HCT116 (cell line): ENCODE data around the gene BTBD9. TPM values are rescaled to one million over a fixed set of nuclear protein-coding genes. Genes with fewer than 3 reads are reported as not detected.

ENCODE experiments used
- ATAC-seq: fragments of 200-7000 bp; cut with Tn5 transposase; 2 replicates; pipeline ENCODE4 v1.9.1; 2020; ENCODE audit warnings: mild to moderate bottlenecking, moderate library complexity
- BruUV-seq: library from RNA; stranded (reverse); fragments of 400-500 nt; replicated peaks from 2 replicates; lab custom pipeline; 2021; lab: Mats Ljungman, UMichigan
- CTCF ChIA-PET: fragments of 300-600 bp; sonication (Branson Sonifier 250); formaldehyde crosslinking; loops from one replicate; lab custom pipeline; 2021; ENCODE audit warnings: antibody characterized with exemption; lab: Charles Lee
- POLR2A ChIA-PET: fragments of 300-600, 350-600 bp; sonication (Branson Sonifier 250); formaldehyde crosslinking; loops from one replicate; lab custom pipeline; 2021; ENCODE audit warnings: antibody characterized with exemption; lab: Charles Lee
- RAD21 ChIA-PET, 2 experiments: fragments of 300-600 bp; sonication (Branson Sonifier 250); formaldehyde crosslinking; loops; one replicate each; lab custom pipeline; 2023; ENCODE audit warnings: low total read pairs in 2 of 2; ENCODE audit not compliant: uncharacterized antibody in 2 of 2, unreplicated experiment in 2 of 2, low non-redundant PET in 1 of 2; lab: Charles Lee
- DNase-seq: peaks from one replicate; pipeline ENCODE4 v3.0.0-alpha.2; 2010; ENCODE audit warnings: low read depth, low spot score
- H2AFZ ChIP-seq: fragments of 200-600 bp; shearing (Covaris generic), sonication (generic); 2 replicates; pipeline ENCODE4 v1.6.1; 2017; ENCODE audit warnings: low read depth, mixed run types, mixed read lengths, antibody characterized with exemption, low read length; ENCODE audit not compliant: poor library complexity, severe bottlenecking
- H3K27ac ChIP-seq: 2 replicates; pipeline ENCODE4 v1.5.1; 2012; ENCODE audit warnings: low read depth, low read length
- H3K27me3 ChIP-seq: fragments of 200-600 bp; sonication (generic); 2 replicates; pipeline ENCODE4 v1.6.1; 2016; ENCODE audit warnings: mixed run types, low read length, mixed read lengths; ENCODE audit not compliant: insufficient read depth
- H3K36me3 ChIP-seq, 2 experiments: fragments of 200-500 bp in 1 of 2; fragments of 200-600 bp in 1 of 2; sonication (Bioruptor generic) in 1 of 2; sonication (generic) in 1 of 2; 2 replicates each; pipeline versions ENCODE4 v1.5.1 to v1.6.1; 2014 to 2016; ENCODE audit warnings: low read length in 2 of 2, inconsistent platforms in 1 of 2, mixed read lengths in 1 of 2, mixed run types in 1 of 2; ENCODE audit not compliant: insufficient read depth in 2 of 2, control insufficient read depth in 1 of 2
- H3K4me1 ChIP-seq, 2 experiments: fragments of 200-600 bp in 1 of 2; sonication (generic) in 1 of 2; 2 replicates each; pipeline versions ENCODE4 v1.5.1 to v1.6.1; 2012 to 2017; ENCODE audit warnings: low read length in 2 of 2, inconsistent platforms in 1 of 2, mild to moderate bottlenecking in 1 of 2, mixed read lengths in 1 of 2, mixed run types in 1 of 2, moderate library complexity in 1 of 2; ENCODE audit not compliant: insufficient read depth in 2 of 2, control insufficient read depth in 1 of 2
- H3K4me2 ChIP-seq: fragments of 200-600 bp; sonication (generic); 2 replicates; pipeline ENCODE4 v1.6.1; 2017; ENCODE audit warnings: mixed run types, low read length, mixed read lengths
- H3K4me3 ChIP-seq, 2 experiments: fragments of 200-600 bp in 1 of 2; sonication (generic) in 1 of 2; replicated peaks in 1 of 2; 2 replicates each; pipeline ENCODE4 v1.5.1; 2011 to 2016; ENCODE audit warnings: low read length in 2 of 2, control low read depth in 1 of 2, low read depth in 1 of 2, mild to moderate bottlenecking in 1 of 2, mixed read lengths in 1 of 2, mixed run types in 1 of 2
- H3K79me2 ChIP-seq: fragments of 200-600 bp; sonication (generic); 2 replicates; pipeline ENCODE4 v1.6.1; 2017; ENCODE audit warnings: mild to moderate bottlenecking, mixed run types, low read length, moderate library complexity, mixed read lengths; ENCODE audit not compliant: insufficient read depth
- H3K9ac ChIP-seq: fragments of 200-600 bp; sonication (generic); 2 replicates; pipeline ENCODE4 v1.6.1; 2016; ENCODE audit warnings: low read length, mixed read lengths
- H3K9me2 ChIP-seq: fragments of 200-600 bp; sonication (generic), shearing (Covaris generic); 2 replicates; pipeline ENCODE4 v1.6.1; 2017; ENCODE audit warnings: mixed run types, mild to moderate bottlenecking, moderate library complexity; ENCODE audit not compliant: insufficient read depth
- H3K9me3 ChIP-seq, 2 experiments: fragments of 200-500 bp in 1 of 2; fragments of 200-600 bp in 1 of 2; sonication (Bioruptor generic) in 1 of 2; sonication (generic) in 1 of 2; 2 replicates each; pipeline ENCODE4 v1.6.1; 2014 to 2017; ENCODE audit warnings: low read length in 2 of 2, mixed read lengths in 2 of 2, inconsistent platforms in 1 of 2, low read depth in 1 of 2, mild to moderate bottlenecking in 1 of 2, mixed run types in 1 of 2, moderate library complexity in 1 of 2; ENCODE audit not compliant: control insufficient read depth in 1 of 2, insufficient read depth in 1 of 2
- H4K20me1 ChIP-seq: fragments of 200-600 bp; sonication (generic), shearing (Covaris generic); 2 replicates; pipeline ENCODE4 v1.6.1; 2017; ENCODE audit warnings: mixed run types, mild to moderate bottlenecking, moderate library complexity; ENCODE audit not compliant: insufficient read depth
- JUND ChIP-seq: IDR thresholded peaks from 2 replicates; pipeline ENCODE4 v1.6.1; 2012
- POLR2AphosphoS5 ChIP-seq: IDR thresholded peaks from 2 replicates; pipeline ENCODE4 v1.6.1; 2011; ENCODE audit warnings: mild to moderate bottlenecking, low read depth, low read length, moderate library complexity
- SP1 ChIP-seq: IDR thresholded peaks from 2 replicates; pipeline ENCODE4 v1.6.1; 2012; ENCODE audit warnings: low read depth
- TCF7L2 ChIP-seq: IDR thresholded peaks from 2 replicates; pipeline ENCODE4 v1.7.0; 2011; ENCODE audit warnings: borderline replicate concordance, inconsistent platforms; ENCODE audit not compliant: insufficient read depth, insufficient read length; ENCODE audit errors: extremely low read depth
- ZNF274 ChIP-seq: fragments of 200-500 bp; sonication (Bioruptor generic); IDR thresholded peaks from 2 replicates; pipeline ENCODE4 v1.6.1; 2014; ENCODE audit warnings: mild to moderate bottlenecking, low read depth, low read length, inconsistent platforms
- intact Hi-C: fragments of 100-400 bp; cut with micrococcal nuclease; formaldehyde crosslinking; loops from 2 replicates; pipeline ENCODE4 v1.10.0; 2022
- total RNA-seq: library from RNA; stranded (reverse); gene quantifications from one replicate; pipeline ENCODE4 v1.2.1, GENCODE V29; 2021; ENCODE audit not compliant: unreplicated experiment
- TF ChIP-seq, protein P1 (sequence below): IDR thresholded peaks from 2 replicates; pipeline ENCODE4 v1.6.1; 2011; ENCODE audit warnings: mild to moderate bottlenecking, low read length, moderate library complexity; ENCODE audit not compliant: insufficient replicate concordance; ENCODE audit errors: extremely low read depth
- TF ChIP-seq, protein P2 (sequence below): IDR thresholded peaks from 2 replicates; pipeline ENCODE4 v1.6.1; 2012

Gene BTBD9
- total RNA-seq, 1 experiment from 2014 or later = 10.9 TPM

DNA sequence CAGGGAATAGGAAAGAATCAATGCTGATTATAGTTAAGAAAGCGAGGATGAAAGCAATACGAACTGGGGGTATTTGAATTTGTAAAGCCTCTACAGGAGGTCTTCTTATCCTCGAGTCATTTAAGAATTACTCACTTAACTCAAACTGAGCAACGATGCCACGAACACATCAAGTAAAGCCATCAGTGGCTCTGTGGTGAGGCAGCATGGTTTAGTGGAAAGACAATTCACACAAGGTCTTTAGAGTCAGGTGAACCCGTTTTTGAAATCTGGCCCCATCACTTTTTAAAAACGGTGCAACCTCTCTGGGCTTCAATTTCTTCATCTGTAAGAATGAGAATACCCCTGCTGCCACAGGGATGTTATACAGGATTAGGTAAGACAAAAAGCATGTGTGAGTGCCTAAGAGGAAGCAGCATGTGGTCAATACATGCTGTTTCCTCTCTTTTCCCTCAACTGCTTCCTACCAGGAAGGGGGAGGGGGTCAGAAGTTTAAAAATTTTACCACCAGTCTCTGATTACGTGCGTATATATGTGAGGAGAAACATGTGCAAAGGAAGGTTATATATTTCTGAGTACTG is 162.0 kb downstream of the BTBD9 start:
- Histone ChIP-seq H3K9me2 (no peaks in the 10 kb centered on the region), H3K27me3 (no peaks in the 10 kb centered on the region), H3K9me3 (no peaks in the 10 kb centered on the region), H3K4me3 (no peak overlapping the region), H3K9ac (no peak overlapping the region), H3K27ac (no peak overlapping the region), H3K36me3 (no peaks in the 10 kb centered on the region), H3K4me2 (no peak overlapping the region), H2AFZ (no peak overlapping the region), H3K4me1 (no peaks in the 10 kb centered on the region)
- ChIA-PET CTCF (interaction anchor here (1.9 kb wide), 1 partner anchor 16 kb away, joined by 4 read pairs; no protein-coding TSS in a partner anchor), POLR2A (no interaction called here)
- DNase-seq (no peak), ATAC-seq (no peak)
- intact Hi-C loops = no loop called here
- TF ChIP-seq JUND (no peak), POLR2AphosphoS5 (no peak), SP1 (no peak), ZNF274 (no peak), TCF7L2 (no peak)
- TF ChIP-seq, protein P1, sequence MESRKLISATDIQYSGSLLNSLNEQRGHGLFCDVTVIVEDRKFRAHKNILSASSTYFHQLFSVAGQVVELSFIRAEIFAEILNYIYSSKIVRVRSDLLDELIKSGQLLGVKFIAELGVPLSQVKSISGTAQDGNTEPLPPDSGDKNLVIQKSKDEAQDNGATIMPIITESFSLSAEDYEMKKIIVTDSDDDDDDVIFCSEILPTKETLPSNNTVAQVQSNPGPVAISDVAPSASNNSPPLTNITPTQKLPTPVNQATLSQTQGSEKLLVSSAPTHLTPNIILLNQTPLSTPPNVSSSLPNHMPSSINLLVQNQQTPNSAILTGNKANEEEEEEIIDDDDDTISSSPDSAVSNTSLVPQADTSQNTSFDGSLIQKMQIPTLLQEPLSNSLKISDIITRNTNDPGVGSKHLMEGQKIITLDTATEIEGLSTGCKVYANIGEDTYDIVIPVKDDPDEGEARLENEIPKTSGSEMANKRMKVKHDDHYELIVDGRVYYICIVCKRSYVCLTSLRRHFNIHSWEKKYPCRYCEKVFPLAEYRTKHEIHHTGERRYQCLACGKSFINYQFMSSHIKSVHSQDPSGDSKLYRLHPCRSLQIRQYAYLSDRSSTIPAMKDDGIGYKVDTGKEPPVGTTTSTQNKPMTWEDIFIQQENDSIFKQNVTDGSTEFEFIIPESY = no peak
- TF ChIP-seq, protein P2, sequence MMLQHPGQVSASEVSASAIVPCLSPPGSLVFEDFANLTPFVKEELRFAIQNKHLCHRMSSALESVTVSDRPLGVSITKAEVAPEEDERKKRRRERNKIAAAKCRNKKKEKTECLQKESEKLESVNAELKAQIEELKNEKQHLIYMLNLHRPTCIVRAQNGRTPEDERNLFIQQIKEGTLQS = no peak
- TF ChIP-seq, all 23 proteins: peak for 0
- Histone ChIP-seq H3K79me2 (no peaks in the 10 kb centered on the region), H4K20me1 (no peaks in the 10 kb centered on the region)
- RAD21 ChIA-PET = no interaction called here
- BruUV-seq = no TSS peak
